H1 (cell line): ENCODE data around the gene ADGRV1. TPM values are rescaled to one million over a fixed set of nuclear protein-coding genes. Genes with fewer than 3 reads are reported as not detected.

Experiments
- CTCF ChIA-PET: fragments of 300-600 bp; sonication (Branson Sonifier 250); formaldehyde crosslinking; loops from one replicate; lab custom pipeline; 2021; ENCODE audit not compliant: partially characterized antibody; lab: Charles Lee
- POLR2A ChIA-PET: fragments of 300-600 bp; sonication (Branson Sonifier 250); formaldehyde crosslinking; loops from one replicate; lab custom pipeline; 2021; ENCODE audit warnings: inconsistent platforms; ENCODE audit not compliant: partially characterized antibody; lab: Charles Lee
- DNase-seq, 2 experiments: peaks; one replicate each; pipeline versions ENCODE4 v3.0.0 to v3.0.0-alpha.2; 2010 to 2022; ENCODE audit warnings: low spot score in 2 of 2, low read depth in 1 of 2, mixed read lengths in 1 of 2
- FAIRE-seq: peaks from 2 replicates; lab custom pipeline; 2011; peaks lifted over from hg19 to GRCh38; lab: Jason Lieb, UNC
- H2AFZ ChIP-seq: 2 replicates; pipeline ENCODE4 v1.8.1; 2012; ENCODE audit warnings: low read length, inconsistent platforms
- H2AK5ac ChIP-seq: 2 replicates; pipeline ENCODE4 v1.6.1; 2013; ENCODE audit warnings: low read depth, low read length
- H2BK120ac ChIP-seq: replicated peaks from 2 replicates; pipeline ENCODE3; 2013; ENCODE audit warnings: low read depth, low read length, inconsistent platforms
- H2BK12ac ChIP-seq: 2 replicates; pipeline ENCODE4 v1.6.1; 2013; ENCODE audit warnings: low read depth, low read length
- H2BK15ac ChIP-seq: 2 replicates; pipeline ENCODE4 v1.6.1; 2013; ENCODE audit warnings: low read length
- H2BK20ac ChIP-seq: 2 replicates; pipeline ENCODE4 v1.6.1; 2013; ENCODE audit warnings: low read length
- H2BK5ac ChIP-seq: 2 replicates; pipeline ENCODE4 v1.6.1; 2013; ENCODE audit warnings: low read depth, low read length
- H3K14ac ChIP-seq: 2 replicates; pipeline ENCODE4 v1.6.1; 2013; ENCODE audit warnings: inconsistent platforms; ENCODE audit not compliant: insufficient read length
- H3K18ac ChIP-seq: 2 replicates; pipeline ENCODE4 v1.6.1; 2013; ENCODE audit warnings: low read length; ENCODE audit errors: extremely low read depth
- H3K23ac ChIP-seq: 2 replicates; pipeline ENCODE4 v1.6.1; 2013; ENCODE audit warnings: inconsistent platforms; ENCODE audit not compliant: insufficient read length
- H3K23me2 ChIP-seq: 2 replicates; pipeline ENCODE4 v1.6.1; 2013; ENCODE audit warnings: low read depth, low read length
- H3K27ac ChIP-seq: 2 replicates; pipeline ENCODE4 v1.6.1; 2011; ENCODE audit warnings: low read depth, low read length, inconsistent platforms
- H3K27me3 ChIP-seq, 4 experiments: replicated peaks in 1 of 4; 1 replicate in 1 of 4; 2 replicates in 3 of 4; pipeline versions ENCODE4 v1.6.1 to v1.8.1; 2011 to 2013; ENCODE audit warnings: low read length in 3 of 4, mild to moderate bottlenecking in 3 of 4, inconsistent platforms in 2 of 4, mixed read lengths in 2 of 4, moderate library complexity in 1 of 4; ENCODE audit not compliant: control insufficient read depth in 3 of 4, insufficient read depth in 3 of 4; ENCODE audit errors: extremely low read depth in 1 of 4
- H3K36me3 ChIP-seq, 4 experiments: 2 replicates each; pipeline versions ENCODE4 v1.6.1 to v1.8.1; 2011 to 2013; ENCODE audit warnings: mild to moderate bottlenecking in 4 of 4, low read length in 3 of 4, moderate library complexity in 2 of 4, control low read depth in 1 of 4, inconsistent platforms in 1 of 4; ENCODE audit not compliant: insufficient read depth in 4 of 4, control insufficient read depth in 2 of 4
- H3K4ac ChIP-seq: replicated peaks from 2 replicates; pipeline ENCODE3; 2013; ENCODE audit warnings: low read length, low read depth, mixed read lengths, inconsistent platforms; ENCODE audit not compliant: insufficient read length
- H3K4me1 ChIP-seq, 4 experiments: replicated peaks in 1 of 4; 1 replicate in 1 of 4; 2 replicates in 3 of 4; pipeline versions ENCODE4 v1.6.1 to v1.8.1; 2011 to 2013; ENCODE audit warnings: low read length in 3 of 4, inconsistent platforms in 2 of 4, mixed read lengths in 1 of 4; ENCODE audit not compliant: insufficient read depth in 4 of 4, control insufficient read depth in 3 of 4
- H3K4me2 ChIP-seq, 2 experiments: 2 replicates each; pipeline versions ENCODE4 v1.6.1 to v1.8.1; 2011 to 2013; ENCODE audit warnings: low read depth in 2 of 2, low read length in 2 of 2, control low read depth in 1 of 2, inconsistent platforms in 1 of 2, mild to moderate bottlenecking in 1 of 2; ENCODE audit not compliant: insufficient read depth in 1 of 2
- H3K4me3 ChIP-seq, 4 experiments: fragments of 200-600, 300-600 bp in 1 of 4; sonication (generic), shearing (Covaris generic), sonication (Bioruptor Twin) in 1 of 4; 2 replicates each; pipeline versions ENCODE4 v1.5.1 to v1.8.1; 2011 to 2016; ENCODE audit warnings: low read length in 4 of 4, low read depth in 3 of 4, control low read depth in 2 of 4, inconsistent platforms in 2 of 4, mild to moderate bottlenecking in 2 of 4, mixed read lengths in 1 of 4, moderate library complexity in 1 of 4; ENCODE audit not compliant: insufficient read depth in 2 of 4; ENCODE audit errors: extremely low read depth in 1 of 4
- H3K56ac ChIP-seq: replicated peaks from 2 replicates; pipeline ENCODE3; 2013; ENCODE audit warnings: low read depth, mild to moderate bottlenecking, mixed read lengths, low read length, inconsistent platforms; ENCODE audit not compliant: insufficient read length
- H3K79me1 ChIP-seq: 2 replicates; pipeline ENCODE4 v1.6.1; 2013; ENCODE audit warnings: low read depth, low read length, control low read depth
- H3K79me2 ChIP-seq, 2 experiments: 2 replicates each; pipeline versions ENCODE4 v1.6.1 to v1.8.1; 2012 to 2013; ENCODE audit warnings: low read length in 2 of 2, mild to moderate bottlenecking in 2 of 2, inconsistent platforms in 1 of 2; ENCODE audit not compliant: insufficient read depth in 2 of 2, control insufficient read depth in 1 of 2
- H3K9ac ChIP-seq, 4 experiments: replicated peaks in 1 of 4; 1 replicate in 1 of 4; 2 replicates in 3 of 4; pipeline versions ENCODE4 v1.6.1 to v1.8.1; 2011 to 2013; ENCODE audit warnings: low read depth in 3 of 4, low read length in 3 of 4, control low read depth in 2 of 4, mild to moderate bottlenecking in 2 of 4, moderate library complexity in 2 of 4, inconsistent platforms in 1 of 4; ENCODE audit errors: extremely low read depth in 1 of 4
- H3K9me3 ChIP-seq, 2 experiments: 2 replicates each; pipeline versions ENCODE4 v1.6.1 to v1.8.1; 2012 to 2013; ENCODE audit warnings: mild to moderate bottlenecking in 2 of 2, moderate library complexity in 2 of 2, control low read depth in 1 of 2, inconsistent platforms in 1 of 2, low read depth in 1 of 2, low read length in 1 of 2, mixed read lengths in 1 of 2; ENCODE audit not compliant: insufficient read depth in 2 of 2
- H4K20me1 ChIP-seq, 2 experiments: replicated peaks in 1 of 2; 2 replicates each; pipeline versions ENCODE3 to v1.8.1; 2011 to 2013; ENCODE audit warnings: inconsistent platforms in 2 of 2, low read length in 2 of 2, mild to moderate bottlenecking in 1 of 2; ENCODE audit not compliant: insufficient read depth in 2 of 2, control insufficient read depth in 1 of 2
- H4K5ac ChIP-seq: 2 replicates; pipeline ENCODE4 v1.6.1; 2013; ENCODE audit warnings: low read length, low read depth, mixed read lengths, inconsistent platforms; ENCODE audit not compliant: insufficient read length
- H4K8ac ChIP-seq: 2 replicates; pipeline ENCODE4 v1.8.0; 2013; ENCODE audit warnings: mild to moderate bottlenecking, moderate library complexity, low read length, inconsistent platforms; ENCODE audit not compliant: insufficient read depth; ENCODE audit errors: extremely low read depth
- H4K91ac ChIP-seq: replicated peaks from 2 replicates; pipeline ENCODE3; 2013; ENCODE audit warnings: low read length, mixed read lengths, inconsistent platforms; ENCODE audit not compliant: insufficient read length
- JUN ChIP-seq: IDR thresholded peaks from 2 replicates; pipeline ENCODE4 v1.6.1; 2011; ENCODE audit warnings: low read depth, mild to moderate bottlenecking, improper control_type of control experiment, low read length
- KDM4A ChIP-seq: IDR thresholded peaks from one replicate; pipeline ENCODE4 v1.7.1; 2012; ENCODE audit warnings: low read depth, mild to moderate bottlenecking, moderate library complexity, low read length, inconsistent platforms; ENCODE audit not compliant: severe bottlenecking
- NANOG ChIP-seq: IDR thresholded peaks from 2 replicates; pipeline ENCODE4 v1.6.1; 2011; ENCODE audit warnings: low read length, low read depth, mild to moderate bottlenecking, inconsistent platforms; ENCODE audit not compliant: insufficient read depth, poor library complexity, severe bottlenecking
- PHF8 ChIP-seq: fragments of 200-600 bp; sonication (generic); conservative IDR thresholded peaks from 2 replicates; pipeline ENCODE4 v1.7.1; 2012; ENCODE audit warnings: low read depth, mild to moderate bottlenecking, inconsistent platforms, low read length, moderate library complexity
- RAD21 ChIP-seq, 2 experiments: IDR thresholded peaks in 1 of 2; conservative IDR thresholded peaks in 1 of 2; 2 replicates each; pipeline ENCODE4 v1.6.1; 2011; ENCODE audit warnings: low read depth in 2 of 2, low read length in 2 of 2, improper control_type of control experiment in 1 of 2, inconsistent platforms in 1 of 2, mild to moderate bottlenecking in 1 of 2, moderate library complexity in 1 of 2
- SIX5 ChIP-seq: IDR thresholded peaks from 2 replicates; pipeline ENCODE4 v1.6.1; 2011; ENCODE audit warnings: mild to moderate bottlenecking, low read depth, low read length
- SP4 ChIP-seq: IDR thresholded peaks from 2 replicates; pipeline ENCODE4 v1.6.1; 2012; ENCODE audit warnings: low read length, inconsistent platforms
- TAF7 ChIP-seq: optimal IDR thresholded peaks from 2 replicates; pipeline ENCODE3; 2011; ENCODE audit warnings: low read depth, mild to moderate bottlenecking, inconsistent platforms, low read length, moderate library complexity, borderline replicate concordance
- TBP ChIP-seq: IDR thresholded peaks from 2 replicates; pipeline ENCODE4 v1.6.1; 2011; ENCODE audit warnings: low read depth, low read length, improper control_type of control experiment
- WGBS, 2 experiments: shearing (Covaris generic) in 1 of 2; methylation state at CpG; one replicate each; pipeline versions ENCODE4 v1.1.6 to v1.1.7; 2013 to 2015; ENCODE audit warnings: low lambda C conversion rate in 2 of 2, mixed read lengths in 2 of 2, inconsistent platforms in 1 of 2, low coverage in 1 of 2, missing lambda C conversion rate in 1 of 2; ENCODE audit not compliant: insufficient replicate concordance in 2 of 2, insufficient coverage in 1 of 2, insufficient read length in 1 of 2; ENCODE audit errors: extremely low coverage in 1 of 2, missing lambda C conversion rate in 1 of 2; 5-methylcytosine and 5-hydroxymethylcytosine counted together
- polyA plus RNA-seq, 7 experiments: library from polyadenylated mRNA; depleted of rRNA in 3 of 7; stranded (reverse) in 5 of 7; unstranded in 2 of 7; fragments of >200 nt in 5 of 7; fragments of 200-250 nt in 2 of 7; gene quantifications; 1 replicate in 5 of 7; 2 replicates in 1 of 7; 4 replicates in 1 of 7; pipeline versions ENCODE4 v1.2.1 to v1.2.3, GENCODE V29; 2011 to 2013; ENCODE audit warnings: missing spikeins in 2 of 7, mixed read lengths in 2 of 7
- total RNA-seq: library from RNA; stranded (reverse); fragmentation: NEBNext Ultra II Directional; extraction: Animal tissue kit (Norgen Biotek cat#: 25700); gene quantifications from 2 replicates; pipeline ENCODE4 v1.2.1, GENCODE V29; 2021

ADGRV1 gene
- total and polyA plus RNA-seq, 2 of the 8 experiments (the other 6 are each of a cell fraction or from before 2014, with no cell fraction given) = 53.1 to 62.2 TPM

DNA sequence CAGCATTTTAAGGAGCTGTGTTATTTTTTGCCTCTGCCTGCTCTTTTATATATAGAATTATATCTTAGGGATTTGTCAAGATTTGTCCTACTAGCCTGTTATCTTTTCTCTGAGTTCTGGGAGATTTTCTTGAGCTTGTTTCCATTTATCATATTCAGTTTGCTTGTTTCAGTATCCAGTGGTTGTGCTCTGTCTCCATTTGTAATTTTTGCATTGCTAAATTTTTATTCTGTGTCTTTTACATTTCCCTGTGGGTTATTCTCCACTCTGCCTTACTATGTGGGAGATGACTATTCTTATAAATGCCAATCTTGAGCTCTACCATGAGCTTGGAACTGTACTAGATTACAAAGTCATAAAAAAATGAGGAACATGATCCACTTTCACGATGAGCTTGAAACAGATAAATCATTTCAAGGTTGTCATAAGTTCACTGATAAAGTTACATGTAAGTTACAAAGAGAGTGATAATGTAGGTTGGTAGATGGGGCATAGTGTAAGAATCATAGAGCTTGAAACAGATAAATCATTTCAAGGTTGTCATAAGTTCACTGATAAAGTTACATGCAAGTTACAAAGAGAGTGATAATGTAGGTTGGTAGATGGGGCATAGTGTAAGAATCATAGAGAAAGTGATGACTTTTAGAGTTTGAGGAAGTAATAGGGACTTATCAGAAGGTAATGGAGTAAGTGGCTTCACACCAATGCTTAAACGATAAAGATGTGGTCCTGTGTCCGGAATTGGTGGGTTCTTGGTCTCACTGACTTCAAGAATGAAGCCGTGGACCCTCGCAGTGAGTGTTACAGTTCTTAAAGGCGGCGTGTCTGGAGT lies 287.3 kb downstream of the ADGRV1 start:
- no peak overlapping the region for H2BK20ac ChIP-seq
- H3K4ac ChIP-seq = no peak overlapping the region
- no peak overlapping the region for H3K4me2 ChIP-seq
- H3K36me3 ChIP-seq = peaks cover 0 to 5% (median 2%) of the 10 kb centered on the region in 4 experiments; a peak in 2 of 8 replicates
- no peak overlapping the region for H3K23ac ChIP-seq
- H3K27me3 ChIP-seq = no peaks in the 10 kb centered on the region
- DNase-seq (no peak), FAIRE-seq (no peak)
- H3K9me3 ChIP-seq = peaks cover 0 to 2% of the 10 kb centered on the region in 2 experiments; a peak in 1 of 4 replicates
- no peak overlapping the region for H2BK12ac ChIP-seq
- no peaks in the 10 kb centered on the region for H3K79me1 ChIP-seq
- no peak overlapping the region for H3K9ac ChIP-seq
- H2BK120ac ChIP-seq = no peak overlapping the region
- H2BK5ac ChIP-seq = no peak overlapping the region
- no peak overlapping the region for H3K56ac ChIP-seq
- H3K27ac ChIP-seq = no peak overlapping the region
- H4K5ac ChIP-seq = no peak overlapping the region
- H4K20me1 ChIP-seq = no peaks in the 10 kb centered on the region
- H4K91ac ChIP-seq = no peak overlapping the region
- ChIA-PET POLR2A (no interaction called here), CTCF (interaction anchor here (0.6 kb wide), 1 partner anchor 86 kb away, joined by 3 read pairs; no protein-coding TSS in a partner anchor)
- no peaks in the 10 kb centered on the region for H3K4me1 ChIP-seq
- H4K8ac ChIP-seq = no peak overlapping the region
- no peak overlapping the region for H3K4me3 ChIP-seq
- no peaks in the 10 kb centered on the region; a peak in 1 of 4 replicates for H3K79me2 ChIP-seq
- WGBS, 2 experiments = 96% methylated on average over 7 of the region's 7 CpGs; no CpG with 5 or more reads in 1 of the 2 experiments
- no peak overlapping the region for H3K18ac ChIP-seq
- H3K14ac ChIP-seq = no peak overlapping the region
- peaks cover 2% of the 10 kb centered on the region; the same call in 1 of the 2 replicates for H3K23me2 ChIP-seq
- H2AK5ac ChIP-seq = no peak overlapping the region
- H2BK15ac ChIP-seq = no peak overlapping the region
- no peak overlapping the region for H2AFZ ChIP-seq
- TF ChIP-seq PHF8 (no peak), RAD21 (IDR thresholded peaks at IDR 0.05 in 1 of 2, conservative IDR thresholded peaks at IDR 0.05 in 1 of 2; ENCODE audit: low read depth in 2 of 2, low read length in 2 of 2) (no peak), TAF7 (no peak), JUN (no peak), SP4 (no peak), NANOG (no peak), TBP (no peak), KDM4A (no peak), SIX5 (no peak)
